GM19467 (cell line): Measurements from ENCODE around the gene CAMK2G.

Experiments
- ATAC-seq: cut with Tn5 transposase; IDR thresholded peaks from one replicate; pipeline ENCODE4 v1.9.1; 2021; ENCODE audit warnings: mild to moderate bottlenecking, moderate library complexity; ENCODE audit not compliant: unreplicated experiment

CAMK2G gene

DNA sequence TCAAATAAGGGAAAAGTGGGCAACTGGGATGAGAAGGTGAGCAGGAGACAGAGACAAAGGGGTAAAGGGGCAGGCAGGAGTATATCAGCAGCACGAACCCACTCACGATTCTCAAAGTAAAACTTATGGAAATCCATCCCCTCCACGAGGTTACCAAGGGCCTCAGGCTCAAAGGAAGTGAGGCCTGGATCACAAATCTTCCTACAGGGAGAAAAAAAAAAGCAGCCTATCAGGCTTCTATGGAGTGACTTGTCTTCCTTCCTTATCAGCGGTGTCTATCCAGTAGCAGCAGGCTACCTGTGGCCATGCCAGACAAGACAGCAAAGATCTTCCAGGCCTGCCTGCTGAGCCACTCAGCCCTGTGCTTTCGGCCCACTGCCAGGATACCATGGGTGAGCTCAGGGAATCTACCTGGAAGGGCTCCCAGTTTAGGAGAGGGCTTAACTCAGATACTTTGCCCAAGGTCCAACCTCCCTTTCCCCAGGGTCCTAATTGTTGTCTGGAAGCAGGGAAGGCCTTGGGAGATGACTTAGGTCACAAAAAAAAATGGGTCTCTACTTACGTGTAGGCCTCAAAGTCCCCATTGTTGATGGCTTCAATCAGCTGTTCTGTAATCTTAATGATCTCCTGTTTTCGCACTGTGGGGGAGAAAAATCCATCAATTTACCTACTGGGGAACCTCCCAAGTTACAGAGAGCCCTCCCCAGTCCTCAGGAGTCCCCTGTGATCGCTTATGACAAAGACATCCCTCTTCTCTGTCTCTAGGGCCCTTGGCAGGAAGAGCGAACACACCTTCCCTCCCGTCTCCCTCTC, 57.2 kb downstream of the CAMK2G start:
- ATAC-seq = no peak

DNA sequence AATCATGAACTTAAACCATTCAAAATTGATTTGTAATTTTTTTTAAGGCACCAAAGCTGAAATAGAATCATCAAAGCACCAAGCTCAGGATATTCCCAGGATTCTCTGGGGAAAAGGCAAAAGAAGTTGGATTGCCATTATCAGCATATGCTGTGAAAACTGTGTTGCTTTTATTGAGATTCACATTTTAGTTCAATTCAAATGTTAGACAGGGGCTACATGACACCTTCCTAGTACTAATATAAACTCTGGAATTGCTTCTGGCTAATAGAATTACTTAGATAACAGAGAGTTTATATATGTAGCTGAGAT, 58.7 kb downstream of the CAMK2G start:
- ATAC-seq = no peak

- no peak for ATAC-seq
These were observed 59.2 kb downstream of the CAMK2G start for GRCh38 chr10:73814896-73815718.

- no peak for ATAC-seq
These were observed 60.0 kb downstream of the CAMK2G start for GRCh38 chr10:73814276-73814895.

DNA sequence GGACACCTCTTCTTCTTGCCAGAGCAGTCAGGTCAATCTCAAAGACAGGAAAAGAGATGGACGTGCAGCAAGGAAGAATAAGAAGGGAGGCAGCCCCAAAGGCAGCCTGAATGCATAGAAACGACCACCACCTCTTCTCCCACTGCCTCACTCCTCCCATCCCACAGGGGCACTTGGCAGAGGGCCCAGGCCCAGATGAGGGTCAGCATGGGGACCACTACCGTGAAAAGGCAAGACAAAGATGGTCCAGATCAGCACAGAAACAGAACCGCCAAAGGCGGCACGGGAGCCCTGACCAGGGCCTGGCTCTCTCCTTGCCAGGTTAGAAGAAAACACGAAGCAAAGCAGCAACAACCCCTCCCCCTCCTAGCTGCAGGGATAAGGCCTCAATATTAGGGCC, 61.0 kb downstream of the CAMK2G start:
- no peak for ATAC-seq

- ATAC-seq = no peak
These were observed 61.7 kb downstream of the CAMK2G start for GRCh38 chr10:73812657-73813056.

- ATAC-seq = peak; percentile 26
These were observed 63.5 kb downstream of the CAMK2G start for GRCh38 chr10:73810735-73811465.

DNA sequence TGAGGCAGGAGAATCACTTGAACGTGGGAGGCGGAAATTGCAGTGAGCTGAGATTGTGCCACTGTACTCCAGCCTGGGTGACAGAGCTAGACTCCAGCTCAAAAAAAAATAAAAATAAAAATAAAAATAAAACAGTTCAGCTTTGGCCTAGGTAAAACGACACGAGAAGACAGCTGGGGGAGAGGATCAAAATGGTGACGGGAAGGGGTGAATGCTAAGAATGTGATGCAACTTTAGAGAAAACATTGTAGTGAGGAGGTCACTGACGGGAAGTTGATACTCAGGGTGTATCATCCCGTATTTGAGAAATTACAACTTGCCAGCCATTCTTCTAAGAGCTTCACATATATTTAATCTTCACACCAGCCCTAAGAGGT, 64.0 kb downstream of the CAMK2G start:
- ATAC-seq = no peak

DNA sequence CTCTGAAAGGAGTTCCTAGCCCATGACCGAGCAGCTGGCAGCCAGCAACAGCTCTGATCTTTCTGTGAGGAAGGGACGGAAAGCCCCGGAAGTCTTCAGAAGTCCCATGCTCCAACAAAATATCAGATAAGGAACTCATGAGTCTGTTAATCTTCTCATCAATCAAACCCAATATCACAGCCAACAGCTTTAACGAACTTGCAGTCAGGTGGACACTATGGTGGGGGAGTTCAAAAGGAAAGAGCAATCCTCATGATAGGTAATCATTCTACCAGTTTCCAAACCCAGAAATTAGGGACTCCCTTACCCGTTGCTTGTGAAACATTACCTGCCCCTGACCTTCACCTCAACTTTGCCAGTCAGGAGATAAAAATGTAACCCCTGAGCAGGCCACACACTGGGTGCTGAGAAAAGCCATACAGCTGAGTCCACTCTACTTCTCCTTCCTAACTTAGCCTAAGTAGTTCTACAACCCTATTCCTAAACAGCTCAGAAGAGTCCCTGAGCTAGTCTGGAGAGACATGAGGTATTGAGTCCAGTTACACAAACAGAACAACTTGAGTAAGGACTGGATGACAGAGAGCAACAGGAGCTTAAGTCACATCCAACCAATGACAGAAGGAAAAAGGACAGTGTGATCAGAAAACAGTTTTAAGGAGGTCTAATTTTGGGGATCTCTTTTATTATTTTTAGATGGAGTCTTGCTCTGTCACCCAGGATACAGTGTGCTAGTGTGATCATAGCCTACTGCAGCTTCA, 65.1 kb downstream of the CAMK2G start:
- no peak for ATAC-seq

GRCh38 chr10:73808021-73808815, 66.1 kb downstream of the CAMK2G start:
- no peak for ATAC-seq

DNA sequence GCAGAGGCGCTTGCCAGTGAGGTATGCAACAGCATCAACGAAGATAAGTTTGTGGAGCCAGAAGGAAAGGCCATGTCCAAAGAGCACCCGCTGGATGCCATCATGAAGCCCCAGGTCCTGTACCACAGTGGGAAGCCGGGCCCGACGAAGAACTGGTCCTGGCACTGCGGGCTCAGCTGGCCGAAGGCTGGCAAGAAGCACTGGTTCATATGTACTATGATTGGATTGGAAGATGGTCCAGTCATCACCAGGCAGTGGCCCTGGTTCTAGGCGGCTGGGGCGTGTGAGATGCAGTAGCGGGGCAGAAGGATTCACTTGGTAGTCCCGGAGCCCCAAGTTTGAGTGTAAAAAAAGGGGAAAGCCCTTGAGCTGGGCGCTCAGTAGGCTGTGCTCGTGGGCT, 66.9 kb downstream of the CAMK2G start:
- no peak for ATAC-seq

- no peak for ATAC-seq
These were observed 68.0 kb downstream of the CAMK2G start for GRCh38 chr10:73806176-73806950.

GRCh38 chr10:73803680-73804286, 70.6 kb downstream of the CAMK2G start:
- ATAC-seq = no peak

DNA sequence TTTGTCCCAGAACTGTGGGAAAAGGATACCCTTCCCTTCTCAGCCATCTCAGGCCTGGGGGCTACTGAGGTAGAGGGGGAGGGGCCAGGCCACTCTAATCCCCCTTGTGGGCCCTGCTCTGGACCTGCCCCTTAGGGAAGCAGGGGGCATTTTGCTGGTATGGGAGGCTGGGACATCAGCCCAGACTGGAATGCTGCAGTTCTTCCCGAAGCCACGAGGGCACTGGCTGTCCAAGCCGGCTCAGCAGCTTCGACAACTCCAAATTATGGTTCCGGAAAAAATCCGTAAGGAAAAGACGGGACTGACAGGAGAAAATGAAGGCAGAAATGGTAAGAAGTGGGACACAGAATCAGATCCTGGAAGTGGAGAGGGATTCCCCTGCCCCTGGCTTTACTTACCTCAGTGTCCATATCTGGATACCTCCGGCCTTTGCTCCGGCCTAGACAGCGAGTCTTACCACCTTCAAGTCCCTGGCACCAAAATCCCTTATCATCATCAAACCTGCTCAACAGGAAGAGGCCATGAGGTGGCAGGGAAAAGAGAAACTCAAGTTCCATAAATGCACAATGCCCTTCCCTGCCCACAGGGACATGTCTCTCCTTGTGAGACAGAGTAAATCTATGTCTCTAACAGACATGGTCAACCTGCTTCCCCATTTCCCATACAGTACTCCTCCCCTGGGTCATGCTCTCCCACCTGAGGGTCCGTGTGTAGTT, 71.9 kb downstream of the CAMK2G start:
- no peak for ATAC-seq

- ATAC-seq = no peak
These were observed 73.1 kb downstream of the CAMK2G start for GRCh38 chr10:73801253-73801590.

DNA sequence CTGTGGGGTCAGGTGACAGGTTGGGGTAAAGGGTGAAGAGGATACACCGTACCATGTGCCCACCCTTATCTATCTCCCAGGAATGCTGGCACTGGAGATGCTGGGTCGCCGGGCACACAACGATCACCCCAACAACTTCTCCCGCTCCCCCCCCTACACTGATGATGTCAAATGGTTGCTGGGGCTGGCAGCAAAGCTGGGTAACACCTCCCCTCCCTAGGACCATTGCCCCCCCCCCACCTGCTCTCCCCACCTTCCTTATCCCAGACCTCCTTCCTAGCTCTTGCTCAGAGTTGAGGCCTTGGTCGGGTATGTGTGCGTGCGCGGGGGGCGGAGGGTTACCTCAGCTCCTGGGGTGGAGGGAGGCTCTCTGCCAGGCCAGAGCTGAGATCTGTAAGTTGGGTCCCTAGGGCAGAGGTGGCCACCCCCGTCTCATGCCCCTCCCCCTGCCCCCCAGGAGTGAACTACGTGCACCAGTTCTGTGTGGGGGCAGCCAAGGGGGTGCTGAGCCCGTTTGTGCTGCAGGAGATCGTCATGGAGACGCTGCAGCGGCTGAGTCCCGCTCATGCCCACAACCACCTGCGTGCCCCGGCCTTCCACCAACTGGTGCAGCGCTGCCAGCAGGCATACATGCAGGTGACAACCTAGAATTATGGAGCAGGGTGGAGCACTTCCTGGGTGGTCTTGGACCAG, 73.6 kb downstream of the CAMK2G start:
- no peak for ATAC-seq

DNA sequence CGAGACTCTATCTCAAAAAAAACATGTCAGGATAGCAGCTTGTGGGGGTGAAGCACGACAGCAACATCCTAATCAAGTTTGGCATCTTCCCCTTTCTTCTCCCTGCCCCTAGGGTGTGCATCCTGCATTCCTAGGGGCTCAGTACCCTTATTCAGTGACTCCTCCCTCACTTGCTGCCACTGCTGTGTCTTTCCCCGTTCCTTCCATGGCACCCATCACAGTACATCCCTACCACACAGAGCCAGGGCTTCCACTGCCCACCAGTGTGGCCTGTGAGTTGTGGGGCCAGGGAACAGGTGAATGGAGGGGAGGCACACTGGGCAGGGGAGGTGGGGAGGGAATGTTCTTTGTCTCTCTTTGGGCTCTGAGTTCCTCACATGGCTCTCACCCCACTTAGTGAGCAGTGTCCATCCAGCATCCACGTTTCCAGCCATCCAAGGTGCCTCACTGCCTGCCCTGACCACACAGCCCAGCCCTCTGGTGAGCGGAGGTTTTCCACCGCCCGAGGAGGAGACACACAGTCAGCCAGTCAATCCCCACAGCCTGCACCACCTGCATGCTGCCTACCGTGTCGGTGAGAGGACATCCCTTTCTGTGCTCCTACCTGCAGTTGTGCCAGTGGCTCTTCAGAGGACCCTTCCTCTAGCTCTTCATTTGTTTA, 74.3 kb downstream of the CAMK2G start:
- ATAC-seq = no peak
